ENCODE measurements around the gene PLA2G15.

GRCh38 chr16:68272507-68273209 lies 27.5 kb downstream of the PLA2G15 start:
- TF ChIP-seq EZH2 (IDR thresholded peaks at IDR 0.05; ENCODE audit: low read depth, unreplicated experiment): no peak
- TF ChIP-seq EZH2phosphoT487 (IDR thresholded peaks at IDR 0.05; ENCODE audit: unreplicated experiment): no peak
- TF ChIP-seq, protein P1, sequence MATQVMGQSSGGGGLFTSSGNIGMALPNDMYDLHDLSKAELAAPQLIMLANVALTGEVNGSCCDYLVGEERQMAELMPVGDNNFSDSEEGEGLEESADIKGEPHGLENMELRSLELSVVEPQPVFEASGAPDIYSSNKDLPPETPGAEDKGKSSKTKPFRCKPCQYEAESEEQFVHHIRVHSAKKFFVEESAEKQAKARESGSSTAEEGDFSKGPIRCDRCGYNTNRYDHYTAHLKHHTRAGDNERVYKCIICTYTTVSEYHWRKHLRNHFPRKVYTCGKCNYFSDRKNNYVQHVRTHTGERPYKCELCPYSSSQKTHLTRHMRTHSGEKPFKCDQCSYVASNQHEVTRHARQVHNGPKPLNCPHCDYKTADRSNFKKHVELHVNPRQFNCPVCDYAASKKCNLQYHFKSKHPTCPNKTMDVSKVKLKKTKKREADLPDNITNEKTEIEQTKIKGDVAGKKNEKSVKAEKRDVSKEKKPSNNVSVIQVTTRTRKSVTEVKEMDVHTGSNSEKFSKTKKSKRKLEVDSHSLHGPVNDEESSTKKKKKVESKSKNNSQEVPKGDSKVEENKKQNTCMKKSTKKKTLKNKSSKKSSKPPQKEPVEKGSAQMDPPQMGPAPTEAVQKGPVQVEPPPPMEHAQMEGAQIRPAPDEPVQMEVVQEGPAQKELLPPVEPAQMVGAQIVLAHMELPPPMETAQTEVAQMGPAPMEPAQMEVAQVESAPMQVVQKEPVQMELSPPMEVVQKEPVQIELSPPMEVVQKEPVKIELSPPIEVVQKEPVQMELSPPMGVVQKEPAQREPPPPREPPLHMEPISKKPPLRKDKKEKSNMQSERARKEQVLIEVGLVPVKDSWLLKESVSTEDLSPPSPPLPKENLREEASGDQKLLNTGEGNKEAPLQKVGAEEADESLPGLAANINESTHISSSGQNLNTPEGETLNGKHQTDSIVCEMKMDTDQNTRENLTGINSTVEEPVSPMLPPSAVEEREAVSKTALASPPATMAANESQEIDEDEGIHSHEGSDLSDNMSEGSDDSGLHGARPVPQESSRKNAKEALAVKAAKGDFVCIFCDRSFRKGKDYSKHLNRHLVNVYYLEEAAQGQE (IDR thresholded peaks at IDR 0.05; ENCODE audit: unreplicated experiment): no peak
- no peak for TF ChIP-seq CTCF (conservative IDR thresholded peaks at IDR 0.05; ENCODE audit: low read depth in 2 of 2)
- no peak for TF ChIP-seq POLR2AphosphoS5 (IDR thresholded peaks at IDR 0.05; ENCODE audit: low read depth)
- TF ChIP-seq STAT1 (IDR thresholded peaks at IDR 0.05; ENCODE audit: unreplicated experiment): no peak
- no peak for TF ChIP-seq CREB1 (CRISPR knock-in tag; IDR thresholded peaks at IDR 0.05; ENCODE audit: low read depth)
- TF ChIP-seq ZNF114 (CRISPR knock-in tag; IDR thresholded peaks at IDR 0.05): no peak
- TF ChIP-seq ZNF331 (CRISPR knock-in tag; IDR thresholded peaks at IDR 0.05; ENCODE audit: low read depth): no peak

Measured in GM23338 (cell line).